CMK (cell line): ENCODE data around the gene UBE2E3.
"Not testable (repeated sequence)": the region's sequence is repeated elsewhere in the genome, so short reads cannot be mapped to it uniquely, and the experiment has no call there.

Experiments
- DNase-seq: peaks from one replicate; pipeline ENCODE4 v3.0.0-alpha.2; 2010; ENCODE audit warnings: low read depth

The UBE2E3 gene

DNA sequence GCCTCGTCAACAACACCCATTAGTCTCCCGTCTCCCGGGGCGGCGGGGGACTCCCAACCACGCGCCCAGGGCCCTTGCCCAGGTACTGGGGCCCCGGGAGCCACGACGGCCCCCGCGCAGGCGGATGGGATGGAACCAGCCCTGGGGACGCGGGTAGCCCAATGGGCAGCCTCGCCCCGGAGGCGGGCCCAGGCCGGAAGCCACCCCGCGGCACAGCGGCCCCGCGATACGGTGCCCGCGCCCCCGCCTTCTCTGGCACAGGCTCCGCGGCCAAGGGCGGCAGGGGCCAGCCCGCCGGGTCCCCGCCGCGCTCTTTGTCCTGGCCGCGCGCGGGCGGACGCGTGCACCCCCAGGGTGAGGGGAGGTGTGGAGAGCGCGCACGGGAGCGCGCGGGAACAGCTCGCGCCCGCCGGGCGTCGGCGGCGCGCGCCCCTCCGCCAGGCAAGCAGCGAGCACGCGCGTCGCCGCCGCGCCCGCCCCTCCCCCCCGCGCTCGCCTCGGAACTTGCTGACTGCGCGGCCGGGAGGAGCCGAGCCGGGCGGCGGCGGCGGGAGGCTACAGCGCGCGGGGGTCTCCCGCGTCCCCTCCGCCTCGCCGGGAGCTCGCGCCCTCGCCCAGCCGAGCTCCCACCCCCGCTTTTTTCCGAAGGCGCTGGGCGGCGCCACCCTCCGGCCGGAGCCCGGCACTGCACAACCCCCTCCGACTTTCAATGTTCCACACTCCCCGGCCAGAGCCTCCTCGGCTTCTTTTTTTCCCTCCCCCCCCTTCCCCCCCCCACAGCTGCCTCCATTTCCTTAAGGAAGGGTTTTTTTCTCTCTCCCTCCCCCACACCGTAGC is at the start of gene UBE2E3:
Gene UBE2E3 (plus strand): TSS at position 500 of the 837 bp plus-strand sequence. CDS start 1,438 bp downstream, outside the sequence.
- peak; percentile 49 for DNase-seq

DNA sequence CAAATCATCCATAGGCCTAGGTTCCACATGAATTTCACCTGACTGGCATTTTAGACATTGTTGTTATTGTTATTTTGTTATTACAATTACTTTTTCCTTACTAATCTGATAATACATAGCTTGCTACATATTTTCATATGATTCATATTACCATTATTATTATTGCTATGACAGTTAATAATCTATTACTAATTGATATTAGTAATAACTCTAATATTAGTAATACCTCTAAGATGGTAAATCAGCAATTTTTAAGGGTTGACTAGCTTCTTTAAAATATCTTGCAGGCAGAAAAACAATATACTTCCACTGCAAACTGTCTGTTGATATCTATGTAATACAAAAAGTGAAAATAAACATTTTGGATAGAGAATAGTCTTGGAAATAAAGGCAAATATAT is 48.6 kb upstream of the UBE2E3 start:
- DNase-seq: no peak

DNA sequence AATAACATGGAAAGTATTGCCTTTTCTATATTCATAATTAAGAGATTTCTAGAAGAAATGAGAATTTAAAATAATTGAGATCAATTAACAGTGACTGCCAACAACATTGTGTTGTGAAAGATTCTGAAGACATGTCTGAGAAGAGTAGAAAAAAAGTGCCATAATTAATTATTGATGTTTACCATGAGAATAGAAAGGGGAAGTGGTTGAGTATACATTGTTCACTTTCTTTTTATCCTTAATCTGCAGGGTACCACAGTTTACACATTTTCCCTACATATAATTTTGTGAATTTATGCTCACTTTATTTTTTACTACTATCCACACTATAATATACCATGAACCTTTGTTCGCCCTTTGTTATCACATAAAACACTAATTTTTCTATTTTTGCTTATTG is 47.1 kb upstream of the UBE2E3 start:
- DNase-seq: no peak

GRCh38 chr2:180934911-180935310 is 45.5 kb upstream of the UBE2E3 start:
- no peak for DNase-seq

- DNase-seq: not testable (repeated sequence)
These were observed 42.9 kb upstream of the UBE2E3 start for GRCh38 chr2:180937480-180937879.

- no peak for DNase-seq
These were observed 42.0 kb upstream of the UBE2E3 start for GRCh38 chr2:180938451-180938850.

GRCh38 chr2:180943275-180943674 is 37.1 kb upstream of the UBE2E3 start:
- no peak for DNase-seq

GRCh38 chr2:180944372-180944771 is 36.0 kb upstream of the UBE2E3 start:
- DNase-seq: no peak

- no peak for DNase-seq
These were observed 33.2 kb upstream of the UBE2E3 start for GRCh38 chr2:180947208-180947689.

DNA sequence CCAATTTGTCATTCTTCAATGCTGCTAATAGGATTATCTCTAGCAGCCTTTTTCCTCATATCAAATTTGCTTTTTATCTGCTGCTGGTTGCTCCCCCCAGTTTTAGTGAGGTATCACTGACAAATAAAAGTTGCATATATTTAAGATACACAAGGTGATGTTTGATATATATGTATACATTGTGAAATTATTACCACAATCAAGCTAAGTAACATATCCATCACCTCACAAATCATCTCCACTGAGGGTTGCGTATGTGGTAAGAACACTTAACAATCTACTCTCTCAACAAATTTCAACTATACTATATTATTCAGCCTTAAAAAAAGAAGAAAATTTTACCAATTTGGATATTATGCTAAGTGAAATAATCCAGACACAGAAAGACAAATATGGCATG is 30.5 kb upstream of the UBE2E3 start:
- no peak for DNase-seq

GRCh38 chr2:180952082-180952481 is 28.3 kb upstream of the UBE2E3 start:
- DNase-seq: no peak

GRCh38 chr2:180952731-180953336 is 27.6 kb upstream of the UBE2E3 start:
- no peak for DNase-seq

DNA sequence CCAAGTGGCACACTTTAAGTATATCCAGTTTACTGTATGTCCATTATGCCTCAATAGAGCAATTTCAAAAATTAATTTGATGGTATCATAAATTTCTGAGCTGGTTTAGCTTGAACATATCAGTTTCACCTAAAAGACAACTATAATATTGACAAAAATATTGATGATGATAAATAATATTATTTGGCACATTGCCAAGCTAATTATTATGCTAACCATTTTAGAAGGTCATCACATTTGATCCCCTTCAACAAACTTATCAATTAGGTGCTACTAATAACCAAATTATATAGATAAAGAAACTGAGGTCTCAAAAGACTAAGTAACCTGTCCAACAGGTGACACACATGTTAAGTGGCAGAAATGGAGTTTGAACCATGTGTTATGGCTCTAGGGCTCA is 26.9 kb upstream of the UBE2E3 start:
- no peak for DNase-seq

- no peak for DNase-seq
These were observed 25.3 kb upstream of the UBE2E3 start for GRCh38 chr2:180955101-180955500.

DNA sequence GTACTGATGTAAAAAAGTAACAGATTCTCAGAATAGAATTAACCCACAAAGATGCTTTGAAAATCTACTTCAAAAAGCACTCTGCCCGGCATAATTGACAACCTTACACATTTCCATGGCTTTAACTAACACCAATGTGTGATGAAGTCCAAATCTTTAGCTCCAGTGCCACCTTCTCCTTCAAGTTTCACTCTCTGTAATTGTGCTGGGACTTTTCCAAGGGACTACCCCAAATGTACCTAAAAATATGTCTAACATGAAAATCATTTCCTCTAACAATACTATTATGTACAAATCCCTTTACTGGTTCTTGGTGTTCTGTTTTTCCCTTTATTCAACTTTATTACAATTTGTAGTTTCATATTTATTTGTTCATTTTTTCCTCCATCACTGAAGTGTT is 20.6 kb upstream of the UBE2E3 start:
- no peak for DNase-seq

DNA sequence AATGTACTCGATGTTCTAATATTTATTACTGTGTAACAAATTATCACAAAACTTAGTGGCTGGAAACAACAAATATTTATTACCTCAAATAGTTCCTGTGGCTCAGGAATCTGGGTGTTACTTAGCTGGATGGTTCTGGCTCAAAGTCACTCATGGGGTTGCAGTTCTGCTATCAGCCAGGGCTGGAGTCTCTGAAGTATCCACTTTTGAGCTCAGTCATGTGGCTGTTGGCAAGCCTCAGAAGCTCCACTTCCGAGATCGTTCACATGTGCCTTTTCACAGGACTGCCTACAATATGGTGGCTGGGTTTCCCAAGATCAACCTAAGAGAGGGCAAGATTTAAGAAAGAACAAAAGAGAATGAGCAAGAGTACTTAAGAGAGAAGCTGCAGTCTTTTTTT is 19.4 kb upstream of the UBE2E3 start:
- no peak for DNase-seq

DNA sequence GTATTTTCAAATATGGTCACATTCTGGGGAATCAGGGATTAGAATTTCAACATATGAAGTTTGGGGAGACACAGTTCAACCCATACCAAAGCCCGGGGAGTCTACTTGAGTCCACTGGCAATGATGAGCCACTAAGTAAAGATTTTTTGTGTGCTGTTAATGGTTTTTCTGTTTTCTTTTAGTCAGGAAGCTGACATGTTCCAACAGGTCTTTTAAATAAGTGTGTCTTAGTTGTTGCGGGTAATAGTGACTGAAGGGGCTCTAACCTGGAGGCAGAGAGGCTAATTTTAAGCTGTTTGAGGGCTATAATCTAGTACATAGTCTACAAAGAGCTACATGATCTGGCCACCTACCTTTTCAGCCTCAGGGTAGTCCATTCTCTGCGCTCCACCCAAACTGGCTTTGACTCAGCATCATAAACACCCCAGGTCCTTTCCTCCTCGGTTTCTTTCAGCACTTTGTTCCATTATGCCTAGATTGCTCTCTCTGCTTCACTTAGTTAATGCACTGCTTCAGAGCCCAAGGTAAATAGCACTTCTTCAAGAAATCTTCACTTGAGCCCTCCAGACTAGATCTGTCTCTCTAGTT is 17.6 kb upstream of the UBE2E3 start:
- DNase-seq: no peak

DNA sequence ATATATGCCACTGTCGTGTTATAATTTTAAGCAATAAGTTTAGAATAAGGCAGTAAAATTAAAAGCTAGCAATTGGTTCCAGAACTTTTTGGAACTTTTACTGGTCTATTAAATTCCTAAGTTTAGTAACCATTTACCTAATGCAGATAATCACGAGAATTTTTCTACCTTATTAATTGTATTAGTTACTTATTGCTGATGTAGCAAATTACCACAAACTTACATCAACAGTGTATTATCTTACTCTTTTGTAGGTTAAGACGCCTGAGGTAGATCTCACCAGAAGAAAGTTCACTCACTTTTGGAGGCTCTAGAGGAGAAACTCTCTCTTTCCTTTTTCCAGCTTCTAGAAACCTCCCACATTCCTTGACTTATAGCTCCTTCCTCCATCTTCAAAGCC is 14.0 kb upstream of the UBE2E3 start:
- no peak for DNase-seq

GRCh38 chr2:180969124-180969523 is 11.3 kb upstream of the UBE2E3 start:
- DNase-seq: no peak

DNA sequence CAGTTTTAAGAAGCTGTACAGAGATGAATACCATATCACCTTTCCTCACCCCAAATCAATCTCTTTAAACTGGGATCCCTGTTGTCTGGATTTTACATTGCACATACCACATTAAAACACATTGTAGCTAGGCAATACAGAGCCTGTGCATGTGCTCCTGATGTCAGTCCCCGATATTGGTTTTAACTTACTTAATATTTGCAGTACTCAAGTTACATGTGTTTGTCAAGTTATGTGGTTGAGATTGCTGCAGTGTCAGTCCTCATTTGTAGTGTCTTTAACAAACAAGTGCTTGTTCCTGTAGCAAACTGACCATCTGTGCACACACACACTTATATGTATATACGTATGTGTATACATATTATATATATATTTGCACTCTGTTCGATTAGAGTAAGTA is 10.4 kb upstream of the UBE2E3 start:
- DNase-seq: no peak

GRCh38 chr2:180971811-180972210 is 8.6 kb upstream of the UBE2E3 start:
- DNase-seq: no peak

GRCh38 chr2:180975585-180975984 is 4.8 kb upstream of the UBE2E3 start:
- DNase-seq: no peak
